ENCODE measurements around the gene NOPCHAP1.

GRCh38 chr12:104963757-104964156 is 22.4 kb upstream of the NOPCHAP1 start:
- TF ChIP-seq CTCF (conservative IDR thresholded peaks at IDR 0.05; ENCODE audit: low read depth, low read length) (no peak), EZH2 (IDR thresholded peaks at IDR 0.05; ENCODE audit: low read length, unreplicated experiment) (no peak), EZH2phosphoT487 (IDR thresholded peaks at IDR 0.05; ENCODE audit: borderline replicate concordance, low read length) (no peak)

All from PC-3 (cell line).